ENCODE results near the gene P2RX6. TPM values are rescaled to one million over a fixed set of nuclear protein-coding genes. Genes with fewer than 3 reads are reported as not detected.

P2RX6 gene
- total and polyA plus RNA-seq, 9 of the 15 experiments (the other 6 are each of a cell fraction or from before 2014, with no cell fraction given) = 0.01 to 3.9 (median 1.5) TPM; not detected in 1

DNA sequence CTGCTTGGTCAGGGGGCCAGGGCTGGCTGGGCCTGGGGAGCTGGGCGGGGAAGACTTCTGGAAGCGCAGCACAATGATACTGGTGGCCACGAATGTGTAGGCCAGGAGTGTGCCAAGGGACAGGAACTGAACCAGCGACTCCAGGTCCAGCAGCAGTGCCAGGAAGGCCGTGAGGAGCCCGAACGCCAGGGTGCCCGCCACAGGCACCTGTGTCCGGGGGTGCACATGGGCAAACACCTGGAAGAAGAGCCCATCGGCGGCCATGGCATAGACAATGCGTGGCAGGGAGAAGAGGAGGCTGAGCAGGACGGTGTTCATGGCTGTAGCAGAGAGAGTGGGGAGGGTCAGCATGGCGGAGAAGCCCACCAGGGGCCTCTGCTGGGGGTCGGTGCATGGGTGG, 15.1 kb downstream of the P2RX6 start (continued):
- TF ChIP-seq CTCF (IDR thresholded peaks at IDR 0.05 in 2 of 3, conservative IDR thresholded peaks at IDR 0.05 in 1 of 3; ENCODE audit: insufficient read depth in 2 of 3, low read depth in 1 of 3, low read length in 3 of 3) (no peak), ZNF311 (CRISPR knock-in tag; IDR thresholded peaks at IDR 0.05) (no peak), KLF6 (CRISPR knock-in tag; IDR thresholded peaks at IDR 0.05; ENCODE audit: borderline replicate concordance) (no peak), RCOR1 (IDR thresholded peaks at IDR 0.05; ENCODE audit: borderline replicate concordance in 1 of 2, low read depth in 2 of 2, low read length in 2 of 2) (no peak), RHOXF2B (CRISPR knock-in tag; conservative IDR thresholded peaks at IDR 0.05) (no peak), ZC3H8 (IDR thresholded peaks at IDR 0.05) (no peak)

- intact Hi-C loops (cut with micrococcal nuclease) = loop anchor here (2.0 kb wide), 1 partner anchor 14 kb away; the partner anchor contains the start of gene LRRC74B
- no peak for DNase-seq (ENCODE audit: extremely low read depth in 1 of 4, low spot score in 3 of 4)
- BruUV-seq (replicated peaks) = no TSS peak
- Histone ChIP-seq H2AFZ (ENCODE audit: low read depth, low read length) (no peak overlapping the region), H3K27ac (ENCODE audit: extremely low read depth, low read depth, low read length) (no peak overlapping the region), H3K9me3 (replicated peaks; ENCODE audit: control insufficient read depth, insufficient read depth, low read depth, low read length) (no peaks in the 10 kb centered on the region), H3K4me2 (ENCODE audit: insufficient read depth, low read length) (no peak overlapping the region), H3K9me1 (ENCODE audit: control insufficient read depth, insufficient read depth, low read length) (peaks cover 4% of the 10 kb centered on the region), H3K36me3 (ENCODE audit: control insufficient read depth, insufficient read depth, low read length) (no peaks in the 10 kb centered on the region), H3K27me3 (ENCODE audit: control insufficient read depth in 2 of 2, insufficient read depth in 2 of 2, low read length in 2 of 2) (peaks cover 44 to 75% of the 10 kb centered on the region in 2 experiments; a peak in 4 of 5 replicates), H3K9ac (ENCODE audit: insufficient read depth in 1 of 2, low read depth in 2 of 2, low read length in 2 of 2) (peak overlapping the region in 1 of 2 experiments; percentile 23; a peak in 2 of 4 replicates), H3K4me1 (replicated peaks in 1 of 2; ENCODE audit: control insufficient read depth in 2 of 2, insufficient read depth in 2 of 2, low read length in 2 of 2) (peaks cover 0 to 54% of the 10 kb centered on the region in 2 experiments; a peak in 4 of 5 replicates), H4K20me1 (replicated peaks; ENCODE audit: control insufficient read depth, insufficient read depth, low read length) (peaks cover 43% of the 10 kb centered on the region), H3K79me2 (ENCODE audit: control insufficient read depth, insufficient read depth, low read length) (no peaks in the 10 kb centered on the region), H3K4me3 (no peak overlapping the region)
- ChIA-PET CTCF (ENCODE audit: low intra/inter-chr PET ratio) (no interaction called here), POLR2A (interaction anchor here (0.6 to 10.2 kb wide), 4 partner anchors 12 to 101 kb away, joined by 3 to 120 read pairs (median 49); partner anchors contain the start of genes LRRC74B, P2RX6 and THAP7)
- 16% methylated on average over 40 of the region's 40 CpGs for WGBS (ENCODE audit: insufficient coverage, low coverage, missing lambda C conversion rate)
- in situ Hi-C loops (cut with MboI) = no loop called here
- no peak for ATAC-seq
- no peak for FAIRE-seq
- TF ChIP-seq ZBTB12 (CRISPR knock-in tag; IDR thresholded peaks at IDR 0.05) (0 out of 2 replicates have a peak, but pooled peaks have one; percentile 41), SMARCA4 (IDR thresholded peaks at IDR 0.05) (no peak), ZSCAN29 (IDR thresholded peaks at IDR 0.05) (no peak), SAFB (IDR thresholded peaks at IDR 0.05; ENCODE audit: borderline replicate concordance, low read depth, low read length) (peak; percentile 25; the same call in 1 of the 2 replicates), MTF1 (CRISPR knock-in tag; IDR thresholded peaks at IDR 0.05; ENCODE audit: borderline replicate concordance) (0 out of 2 replicates have a peak, but pooled peaks have one; percentile 39)
- TF ChIP-seq, protein P1, sequence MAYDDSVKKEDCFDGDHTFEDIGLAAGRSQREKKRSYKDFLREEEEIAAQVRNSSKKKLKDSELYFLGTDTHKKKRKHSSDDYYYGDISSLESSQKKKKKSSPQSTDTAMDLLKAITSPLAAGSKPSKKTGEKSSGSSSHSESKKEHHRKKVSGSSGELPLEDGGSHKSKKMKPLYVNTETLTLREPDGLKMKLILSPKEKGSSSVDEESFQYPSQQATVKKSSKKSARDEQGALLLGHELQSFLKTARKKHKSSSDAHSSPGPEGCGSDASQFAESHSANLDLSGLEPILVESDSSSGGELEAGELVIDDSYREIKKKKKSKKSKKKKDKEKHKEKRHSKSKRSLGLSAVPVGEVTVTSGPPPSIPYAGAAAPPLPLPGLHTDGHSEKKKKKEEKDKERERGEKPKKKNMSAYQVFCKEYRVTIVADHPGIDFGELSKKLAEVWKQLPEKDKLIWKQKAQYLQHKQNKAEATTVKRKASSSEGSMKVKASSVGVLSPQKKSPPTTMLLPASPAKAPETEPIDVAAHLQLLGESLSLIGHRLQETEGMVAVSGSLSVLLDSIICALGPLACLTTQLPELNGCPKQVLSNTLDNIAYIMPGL (CRISPR knock-in tag; IDR thresholded peaks at IDR 0.05) = 0 out of 2 replicates have a peak, but pooled peaks have one; percentile 39
Measured at GRCh38 chr22:21030621-21031544, 15.9 kb downstream of the P2RX6 start.

Data from K562 (cell line).